Right forelimb (tissue), 1 donor: ENCODE data around the gene ADAMTS14.
"Not testable (repeated sequence)": the region's sequence is repeated elsewhere in the genome, so short reads cannot be mapped to it uniquely, and the experiment has no call there.

Source experiments
- DNase-seq: peaks from one replicate; pipeline ENCODE4 v3.0.0-alpha.2; 2018

ADAMTS14 gene

DNA sequence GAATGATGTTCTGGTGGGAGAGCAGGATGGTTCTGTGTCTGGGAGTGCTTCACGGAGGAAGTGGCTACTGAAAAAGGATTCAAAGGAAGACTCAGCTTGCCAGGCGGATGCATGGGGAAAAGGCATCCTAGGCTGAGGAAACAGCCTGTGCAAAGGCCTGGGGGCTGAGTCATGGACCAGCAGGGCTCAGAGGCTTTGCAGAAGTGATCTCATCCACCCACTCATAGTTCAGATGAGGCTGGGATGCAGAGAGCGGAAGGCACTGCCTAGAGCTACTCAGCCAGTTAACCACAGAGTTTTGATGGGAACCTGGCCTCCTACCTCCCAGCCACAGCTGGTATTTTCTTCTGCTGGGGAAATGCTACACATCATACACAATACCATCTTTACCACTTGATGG is 15.8 kb upstream of the ADAMTS14 start:
- no peak for DNase-seq

DNA sequence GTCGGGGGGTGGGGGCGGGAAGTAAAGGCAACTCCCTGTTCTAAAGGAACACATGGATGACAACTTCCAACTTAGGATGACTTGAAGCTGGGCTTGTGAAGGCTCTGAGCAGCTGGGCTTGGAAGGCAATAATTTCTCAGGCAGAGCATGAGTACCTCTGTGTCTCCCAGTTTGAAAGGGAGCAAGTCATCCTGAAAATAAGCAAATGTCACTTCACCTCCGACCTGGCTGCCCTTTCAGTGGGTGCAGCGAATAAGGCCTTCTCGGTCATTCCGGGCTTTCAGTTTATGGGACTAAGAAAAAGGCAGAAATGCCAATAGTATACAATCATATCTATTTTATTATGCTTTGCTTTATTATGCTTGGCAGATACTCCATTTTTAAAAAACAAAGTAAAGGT is 15.3 kb upstream of the ADAMTS14 start:
- no peak for DNase-seq

DNA sequence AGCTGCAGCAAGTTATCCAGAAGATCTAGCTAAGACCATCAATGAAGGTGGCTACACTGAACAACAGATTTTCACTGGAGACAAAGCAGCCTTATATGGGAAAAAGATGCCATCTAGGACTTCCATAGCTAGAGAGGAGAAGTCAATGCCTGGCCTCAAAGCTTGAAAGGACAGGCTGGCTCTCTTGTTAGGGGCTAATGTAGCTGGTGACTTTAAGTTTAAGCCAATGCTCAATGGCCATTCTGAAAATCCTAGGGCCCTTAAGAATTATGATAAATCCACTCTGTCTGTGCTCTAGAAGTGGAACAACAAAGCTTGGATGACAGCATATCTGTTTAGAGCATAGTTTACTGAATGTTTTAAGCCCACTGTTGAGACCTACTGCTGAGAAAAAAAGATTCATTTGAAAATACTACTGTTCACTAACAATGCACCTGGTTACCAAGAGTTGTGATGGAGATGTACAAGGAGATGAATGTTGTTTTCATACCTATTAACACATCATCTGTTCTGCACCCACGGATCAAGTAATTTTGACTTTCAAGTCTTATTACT is 13.6 kb upstream of the ADAMTS14 start:
- no peak for DNase-seq

DNA sequence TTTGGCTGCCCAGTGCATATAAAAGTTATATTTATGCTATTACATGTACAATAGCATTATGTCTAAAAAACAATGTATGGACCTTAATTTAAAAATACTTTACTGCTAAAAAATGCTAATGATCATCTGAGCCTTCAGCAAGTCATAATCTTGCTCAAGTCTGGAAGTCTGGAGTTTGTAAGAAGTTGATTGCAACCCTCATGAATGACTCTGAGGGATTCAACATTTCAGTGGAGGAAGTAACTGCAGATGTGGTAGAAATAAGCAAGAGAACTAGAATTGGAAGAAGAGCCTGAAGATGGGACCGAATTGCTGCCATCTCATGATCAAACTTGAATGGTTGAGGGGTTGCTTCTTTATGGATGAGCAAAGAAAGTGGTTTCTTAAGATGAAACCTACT is 13.0 kb upstream of the ADAMTS14 start:
- DNase-seq: no peak

DNA sequence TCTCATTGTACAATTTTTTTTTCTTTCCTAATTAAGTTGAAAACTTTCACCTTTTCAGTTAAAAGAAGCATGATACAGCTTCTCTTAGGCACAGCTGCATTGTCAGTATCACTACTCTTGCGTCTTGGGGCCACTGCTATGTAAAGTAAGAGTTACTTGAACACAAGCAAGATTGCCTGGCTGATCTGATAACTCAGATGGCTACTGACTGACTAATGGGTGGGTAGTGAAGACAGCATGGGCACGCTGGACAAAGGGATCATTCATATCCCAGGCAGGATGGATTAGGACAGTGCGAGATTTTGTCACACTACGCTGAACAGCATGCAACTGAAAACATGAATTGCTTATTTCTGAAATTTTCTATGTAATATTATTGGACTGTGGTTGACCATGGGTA is 11.6 kb upstream of the ADAMTS14 start:
- DNase-seq: peak; percentile 37

DNA sequence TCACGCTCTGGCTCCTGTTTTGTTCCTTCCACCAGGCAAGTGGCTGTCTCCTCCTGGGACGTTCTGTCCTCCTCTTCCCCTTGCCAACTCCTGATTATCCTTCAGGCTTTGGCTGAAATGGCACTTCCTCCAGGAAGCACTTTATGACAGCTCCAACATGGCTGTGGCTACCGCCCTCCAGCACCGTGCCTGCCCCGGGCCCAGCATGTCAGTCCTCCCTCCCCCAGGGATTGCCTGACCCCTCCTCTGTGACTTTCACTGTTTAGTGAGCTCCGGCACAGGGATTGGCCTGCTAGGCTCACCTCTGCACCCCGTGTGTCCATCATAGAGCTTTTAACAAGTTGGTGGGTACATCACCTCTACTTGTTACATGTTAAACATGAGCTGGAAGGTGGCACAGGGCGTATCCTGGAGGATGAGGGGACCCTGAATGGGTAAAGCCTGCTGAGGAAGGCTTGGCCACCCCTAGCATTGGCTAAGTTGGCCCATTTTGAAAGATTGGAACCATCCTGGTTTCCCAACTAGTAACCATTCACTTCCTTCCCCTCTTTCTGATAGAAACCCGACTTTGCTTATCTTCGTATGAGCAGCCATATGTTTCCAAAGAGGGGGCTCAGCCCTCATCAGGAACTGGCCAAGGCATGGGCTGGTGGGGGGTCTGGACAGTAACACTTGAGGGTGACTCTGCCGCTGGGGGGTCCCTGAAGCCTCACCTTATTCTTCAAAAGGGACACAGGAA is 10.5 kb upstream of the ADAMTS14 start:
- DNase-seq: peak; percentile 44

DNA sequence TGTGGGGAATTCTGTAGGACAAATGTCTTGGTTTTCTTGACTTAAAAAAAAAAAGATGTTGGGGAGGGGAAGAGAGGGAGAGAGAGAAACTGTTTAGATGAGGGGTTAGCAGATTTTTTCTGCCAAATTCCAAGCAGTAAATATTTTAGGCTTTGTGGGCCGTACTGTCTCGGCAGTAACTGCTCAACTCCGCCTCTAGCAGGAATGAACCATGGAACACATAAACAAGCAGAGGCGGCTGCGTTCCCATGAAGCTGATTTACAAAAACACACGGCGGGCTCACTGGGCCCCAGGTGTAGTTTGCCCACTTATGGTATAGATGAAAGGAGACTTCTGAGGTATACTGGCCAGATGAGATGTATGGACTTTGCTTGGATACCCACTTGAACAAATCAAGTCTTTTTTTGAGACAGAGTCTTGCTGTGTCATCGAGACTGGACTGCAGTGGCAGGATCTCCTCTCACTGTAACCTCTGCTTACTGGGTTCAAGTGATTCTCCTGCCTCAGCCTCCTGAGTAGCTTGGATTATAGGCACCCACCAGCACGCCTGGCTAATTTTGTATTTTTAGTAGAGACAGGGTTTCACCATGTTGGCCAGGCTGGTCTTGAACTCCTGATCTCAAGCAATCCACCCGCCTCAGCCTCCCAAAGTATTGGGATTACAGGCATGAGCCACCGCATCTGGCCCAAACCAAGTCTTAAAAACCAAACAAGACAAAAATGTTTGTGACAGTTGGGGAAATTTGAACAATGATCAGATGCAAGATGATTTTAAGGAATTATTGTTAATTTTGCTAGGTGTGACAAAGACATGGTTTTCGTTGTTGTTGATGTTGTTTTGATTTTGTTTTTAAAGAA is 9.7 kb upstream of the ADAMTS14 start:
- peak; percentile 55 for DNase-seq

DNA sequence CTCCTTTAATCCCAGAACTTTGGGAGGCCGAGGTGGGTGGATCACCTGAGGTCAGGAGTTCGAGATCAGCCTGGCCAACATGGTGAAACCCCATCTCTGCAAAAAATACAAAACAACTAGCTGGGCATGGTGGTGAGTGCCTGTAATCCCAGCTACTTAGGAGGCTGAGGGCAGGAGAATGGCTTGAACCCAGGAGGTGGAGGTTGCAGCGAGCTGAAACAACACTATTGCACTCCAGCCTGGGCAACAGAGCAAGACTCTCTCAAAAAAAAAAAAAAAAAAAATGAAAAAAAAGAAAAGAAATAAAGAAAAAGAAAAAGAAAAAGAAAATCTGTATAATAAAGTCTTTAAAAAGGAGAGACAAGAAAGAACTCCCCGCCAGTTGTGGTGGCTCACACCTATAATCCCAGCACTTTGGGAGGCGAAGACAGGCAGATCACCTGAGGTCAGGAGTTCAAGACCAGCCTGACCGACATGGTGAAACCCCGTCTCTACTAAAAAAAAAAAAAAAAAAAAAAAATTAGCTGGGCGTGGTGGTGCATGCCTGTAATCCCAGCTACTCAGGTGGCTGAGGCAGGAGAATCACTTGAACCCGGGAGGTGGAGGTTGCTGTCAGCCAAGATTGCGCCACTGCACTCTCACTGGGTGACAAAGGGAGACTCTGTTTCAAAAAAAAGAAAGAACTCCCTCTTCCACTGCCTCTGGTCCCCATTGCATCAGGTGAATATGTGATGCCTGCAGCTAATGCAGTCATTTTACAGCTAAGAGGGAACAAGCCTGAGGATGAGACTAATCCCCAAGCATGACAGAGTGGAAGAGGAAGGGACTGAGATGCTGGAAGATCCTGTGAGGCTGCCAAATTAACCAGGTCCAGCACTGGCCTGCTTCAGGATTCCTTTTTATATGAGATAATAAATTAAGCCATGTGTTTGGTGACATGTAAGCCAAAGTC is 8.6 kb upstream of the ADAMTS14 start:
- DNase-seq: peak; percentile 44

DNA sequence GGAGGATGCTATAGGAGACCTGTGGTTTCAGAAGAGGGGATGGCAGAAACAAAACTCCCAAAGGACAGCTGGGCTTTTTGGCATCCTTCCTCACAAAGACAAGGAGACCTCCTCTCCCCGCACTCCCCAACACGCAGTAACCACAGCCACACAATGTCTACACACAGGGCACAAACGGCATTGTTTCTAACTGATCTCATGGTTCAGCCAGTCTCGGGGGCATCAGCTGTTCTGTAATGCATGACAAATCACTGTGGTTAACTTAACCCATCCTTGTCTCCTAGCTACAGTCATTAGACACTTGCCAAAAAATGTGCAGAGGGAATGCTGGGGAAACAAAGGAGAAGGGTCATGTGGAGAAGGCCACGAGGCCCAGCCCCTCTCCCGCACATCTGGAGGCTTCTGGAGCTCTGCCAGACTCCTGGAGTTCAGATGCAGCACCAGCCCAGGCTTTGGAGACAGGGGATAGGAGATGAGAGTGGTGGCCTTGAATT is 7.6 kb upstream of the ADAMTS14 start:
- peak; percentile 86 for DNase-seq

DNA sequence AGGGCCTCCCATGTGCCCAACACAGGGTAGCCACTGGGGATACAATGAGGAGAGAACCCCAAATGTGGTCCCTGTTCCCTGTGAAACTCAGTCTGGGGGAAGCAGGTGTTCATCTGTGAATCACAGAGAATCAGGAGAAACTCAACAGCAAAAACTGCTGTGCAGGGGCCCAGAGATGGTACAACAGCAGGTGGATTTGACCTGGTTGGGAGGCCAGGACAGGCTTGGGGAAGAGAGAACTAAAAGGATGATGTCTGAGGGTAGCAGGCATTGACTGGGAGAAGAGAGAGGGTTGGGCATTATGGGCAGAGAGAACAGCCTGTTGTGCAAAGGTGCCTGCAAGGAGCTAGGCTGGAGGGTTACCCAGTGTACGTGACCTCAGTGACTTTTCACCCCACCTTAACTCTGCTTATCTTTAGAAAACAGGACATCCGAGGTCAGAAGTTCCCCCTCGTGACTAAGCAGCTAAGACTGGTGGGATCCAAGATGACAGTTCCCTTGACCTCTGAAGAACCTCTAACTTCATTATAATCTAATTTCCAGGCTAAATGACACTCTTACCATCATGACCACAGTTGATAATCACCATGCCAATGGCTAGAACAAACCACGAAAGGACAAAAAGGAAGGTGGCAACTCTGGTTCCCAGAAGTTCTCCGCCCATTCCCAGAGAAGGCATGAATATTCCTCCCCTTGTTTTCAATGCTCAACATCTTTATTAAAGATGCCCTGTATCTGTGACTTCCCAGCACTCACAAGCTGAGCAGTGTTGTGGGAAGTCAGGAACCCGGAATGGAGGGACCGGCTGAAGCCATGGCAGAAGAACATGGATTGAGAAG is 5.1 kb upstream of the ADAMTS14 start:
- peak; percentile 36 for DNase-seq

DNA sequence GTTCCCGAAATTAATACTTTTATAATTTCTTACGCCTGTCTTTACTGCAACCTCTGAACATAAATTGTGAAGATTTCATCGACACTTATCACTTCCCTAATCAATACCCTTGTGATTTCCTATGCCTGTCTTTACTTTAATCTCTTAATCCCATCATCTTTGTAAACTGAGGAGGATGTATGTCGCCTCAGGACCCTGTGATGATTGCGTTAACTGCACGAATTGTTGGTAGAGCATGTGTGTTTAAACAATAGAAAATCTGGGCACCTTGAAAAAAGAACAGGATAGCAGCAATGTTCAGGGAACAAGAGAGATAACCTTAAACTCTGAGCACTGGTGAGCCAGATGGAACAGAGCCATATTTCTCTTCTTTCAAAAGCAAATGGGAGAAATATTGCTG is 4.5 kb upstream of the ADAMTS14 start:
- not testable (repeated sequence) for DNase-seq

DNA sequence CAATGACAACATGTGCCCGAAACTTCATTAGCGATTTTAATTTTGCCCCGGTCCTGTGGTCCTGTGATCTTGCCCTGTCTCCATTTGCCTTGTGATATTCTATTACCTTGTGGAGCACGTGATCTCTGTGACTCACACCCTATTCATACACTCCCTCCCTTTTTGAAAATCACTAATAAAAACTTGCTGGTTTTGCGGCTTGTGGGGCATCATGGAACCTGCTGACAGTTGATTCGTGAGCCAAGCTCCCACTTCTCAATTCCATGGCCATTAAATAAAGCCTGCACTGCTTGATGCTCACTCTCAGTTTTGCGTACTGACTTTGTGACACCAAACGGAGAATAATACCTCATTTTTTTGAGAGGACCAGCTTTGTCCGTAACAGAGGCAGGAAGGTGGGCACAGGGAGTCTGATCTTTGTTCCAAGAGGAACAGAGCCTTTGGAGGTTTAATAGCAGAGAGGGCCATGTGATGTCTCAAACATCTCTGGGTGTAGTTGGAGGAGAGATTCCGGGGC is 3.8 kb upstream of the ADAMTS14 start:
- DNase-seq: no peak

DNA sequence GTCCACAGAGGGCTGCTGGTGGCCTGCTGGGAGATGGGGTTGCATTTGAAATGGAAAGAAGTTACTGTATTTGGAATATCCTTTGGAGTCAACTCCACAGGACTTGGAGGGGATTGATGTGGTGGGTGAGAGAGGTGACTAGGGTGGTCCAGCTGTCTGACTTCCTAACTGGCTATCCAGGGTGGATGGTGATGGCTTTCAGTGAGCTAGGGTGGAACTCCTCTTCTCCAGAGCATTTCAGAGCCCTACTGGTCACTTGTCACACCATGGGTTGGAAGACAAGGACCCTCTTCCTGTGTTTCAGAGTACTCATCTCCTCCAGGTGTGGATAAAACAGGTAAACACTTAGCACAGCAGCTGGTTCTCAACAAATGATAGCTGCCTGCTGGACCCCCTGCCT is 3.3 kb upstream of the ADAMTS14 start:
- DNase-seq: no peak

DNA sequence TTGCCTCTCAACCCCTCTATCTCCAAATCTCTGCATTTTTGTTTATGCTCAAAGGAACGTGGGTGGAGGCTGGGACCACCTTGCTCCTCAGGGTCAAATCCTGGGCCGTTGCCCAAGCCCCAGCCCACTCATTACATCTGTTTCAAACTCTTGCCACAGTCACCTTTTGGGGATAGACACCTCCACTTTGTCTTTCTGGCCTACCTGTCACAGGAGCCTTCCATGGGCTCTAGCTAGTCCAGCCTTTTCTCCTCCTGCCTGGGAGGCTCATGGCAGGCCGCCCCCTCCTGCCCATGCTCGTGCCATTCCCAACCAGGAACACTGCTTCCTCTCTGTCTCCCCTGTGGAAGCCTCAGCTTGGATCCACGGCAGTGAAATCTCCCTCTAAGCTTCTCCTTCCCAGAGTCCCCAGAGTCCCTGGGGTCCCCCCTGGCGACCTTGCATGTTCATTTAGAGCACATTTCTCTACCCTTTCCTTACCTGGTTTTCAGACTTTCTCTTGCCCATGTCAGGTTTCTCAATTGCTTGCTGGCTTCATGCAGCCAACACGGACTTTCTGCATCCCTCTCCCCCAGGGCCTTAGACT is 2.5 kb upstream of the ADAMTS14 start:
- no peak for DNase-seq

DNA sequence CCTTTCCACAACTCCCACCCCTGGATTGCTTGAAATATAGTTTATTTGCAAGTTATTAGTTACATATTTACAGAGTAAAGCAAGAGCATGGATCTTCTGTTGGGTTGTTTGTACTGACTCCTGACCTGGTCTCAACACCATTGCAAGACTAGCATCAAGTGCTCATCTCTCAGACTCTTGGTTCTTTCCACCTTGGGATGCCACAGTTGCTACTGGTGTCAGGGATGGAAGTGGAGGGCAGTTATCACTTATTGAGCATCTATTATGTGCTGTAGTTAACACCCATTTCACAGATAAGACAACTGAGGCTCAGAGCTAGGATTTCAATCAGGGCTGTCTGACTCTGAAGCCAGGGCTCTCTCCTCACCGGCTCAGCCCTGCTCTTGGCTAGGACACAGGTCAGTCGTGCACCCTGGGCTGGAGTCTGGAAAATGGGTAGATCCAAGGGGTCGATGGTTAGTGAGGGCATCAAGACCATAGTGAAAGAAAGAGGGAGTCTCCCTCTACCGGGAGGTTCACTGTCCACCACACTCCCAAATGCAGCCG is 614 bp upstream of the ADAMTS14 start:
- DNase-seq: no peak

DNA sequence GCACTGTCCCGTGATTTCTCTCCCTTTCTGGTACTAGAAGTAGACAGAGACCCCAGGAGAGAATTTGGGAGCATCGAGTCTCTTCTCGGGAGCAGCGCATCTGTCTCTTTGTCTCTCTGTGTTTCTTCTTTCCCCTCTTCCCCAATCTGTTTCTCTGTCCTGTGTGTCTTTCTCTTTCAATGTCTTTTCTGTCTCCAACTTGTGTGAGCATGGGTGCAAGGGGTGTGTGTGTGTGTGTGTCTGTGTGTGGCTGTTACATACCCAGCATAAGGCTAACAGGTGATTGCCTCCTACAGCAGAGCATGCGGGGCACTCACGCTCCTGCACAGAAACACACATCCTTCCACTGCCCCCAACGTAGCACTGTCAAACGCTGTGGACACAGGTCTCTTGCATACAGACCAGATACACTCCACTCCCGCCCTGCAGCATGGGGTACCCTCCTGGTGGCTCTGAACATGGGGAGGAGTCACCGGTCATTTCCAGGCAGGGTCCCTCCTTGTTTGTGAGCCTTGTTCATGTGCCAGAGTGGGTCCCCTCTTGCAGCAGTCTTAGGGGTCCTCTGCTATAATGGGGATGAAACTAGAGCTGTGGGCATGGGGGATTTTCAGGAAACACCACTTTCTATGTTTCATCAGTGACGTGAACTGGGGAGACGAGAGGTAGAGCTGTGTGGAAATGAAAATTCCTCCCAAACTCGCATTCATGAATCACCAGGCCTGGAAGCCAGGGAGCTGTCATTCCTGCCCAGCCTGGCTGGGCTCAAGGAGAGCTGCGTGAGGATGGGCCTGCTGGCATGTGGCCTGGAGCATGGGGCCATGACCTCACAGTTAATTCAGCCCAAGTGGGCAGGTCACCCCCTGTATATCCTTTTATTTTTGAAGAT is 980 bp downstream of the ADAMTS14 start:
- peak; percentile 71 for DNase-seq

DNA sequence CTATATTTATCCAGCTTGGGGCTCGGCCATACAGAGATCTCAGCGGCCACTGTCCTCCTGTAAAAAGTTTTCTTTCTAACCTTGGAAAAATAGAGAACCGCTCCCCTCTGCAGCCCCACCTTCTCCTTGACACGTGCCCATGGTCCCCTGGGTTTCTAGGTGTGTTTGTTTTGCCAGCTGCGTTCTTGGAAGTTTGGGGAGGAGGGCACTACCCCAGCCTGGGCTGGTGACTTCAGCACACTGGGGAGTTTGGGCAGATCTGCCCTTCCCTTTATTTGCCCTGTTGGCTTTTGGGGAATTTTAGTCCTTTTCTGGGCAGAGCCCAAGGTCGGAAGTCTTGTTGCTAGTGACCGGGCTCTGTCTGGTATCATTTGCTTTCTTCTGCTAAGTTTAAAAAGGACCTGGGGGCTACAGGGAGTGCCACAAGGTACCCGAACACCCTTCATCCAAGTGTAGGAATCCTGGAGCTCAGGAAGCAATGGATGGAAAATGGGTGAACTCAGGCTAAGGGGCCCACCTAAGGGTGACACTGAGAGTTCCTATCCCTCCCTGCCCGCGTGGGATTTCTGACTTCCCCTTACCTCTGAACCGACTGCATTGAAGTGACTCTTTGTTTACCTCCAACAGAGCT is 1.7 kb downstream of the ADAMTS14 start:
- DNase-seq: no peak

DNA sequence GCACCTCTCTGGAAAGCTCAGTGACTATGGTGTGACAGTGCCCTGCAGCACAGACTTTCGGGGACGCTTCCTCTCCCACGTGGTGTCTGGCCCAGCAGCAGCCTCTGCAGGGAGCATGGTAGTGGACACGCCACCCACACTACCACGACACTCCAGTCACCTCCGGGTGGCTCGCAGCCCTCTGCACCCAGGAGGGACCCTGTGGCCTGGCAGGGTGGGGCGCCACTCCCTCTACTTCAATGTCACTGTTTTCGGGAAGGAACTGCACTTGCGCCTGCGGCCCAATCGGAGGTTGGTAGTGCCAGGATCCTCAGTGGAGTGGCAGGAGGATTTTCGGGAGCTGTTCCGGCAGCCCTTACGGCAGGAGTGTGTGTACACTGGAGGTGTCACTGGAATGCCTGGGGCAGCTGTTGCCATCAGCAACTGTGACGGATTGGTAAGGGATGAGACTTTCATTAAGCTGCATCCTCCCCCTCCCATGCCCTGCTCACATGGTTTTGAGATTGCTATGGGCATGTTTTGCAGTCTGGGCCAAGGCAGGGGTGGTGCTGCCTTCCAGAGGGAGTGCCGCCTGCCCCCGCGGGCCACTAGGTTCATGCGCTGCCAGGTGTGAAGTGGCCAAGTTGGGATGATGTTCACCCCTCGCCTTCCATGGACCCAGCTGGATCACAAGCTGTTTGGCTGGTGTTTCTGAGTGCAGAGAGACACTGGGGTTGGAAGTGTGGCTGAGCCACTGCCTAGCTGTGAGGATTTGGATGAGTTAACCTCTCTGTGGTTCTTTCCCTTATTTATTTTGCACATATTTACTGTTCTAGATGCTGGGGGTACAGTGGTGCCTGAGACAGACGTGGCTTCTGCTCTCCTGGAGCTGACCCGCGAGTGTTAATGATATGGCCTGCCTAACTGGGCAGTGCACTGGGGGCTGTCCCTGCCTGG is 2.5 kb downstream of the ADAMTS14 start:
- no peak for DNase-seq
